Glutamatergic neuron (in vitro differentiated cells): Measurements from ENCODE around the gene KRTAP4-6. TPM values are rescaled to one million over a fixed set of nuclear protein-coding genes. Genes with fewer than 3 reads are reported as not detected.
"Not testable (repeated sequence)": the region's sequence is repeated elsewhere in the genome, so short reads cannot be mapped to it uniquely, and the experiment has no call there.

Source experiments
- DNase-seq: peaks from one replicate; pipeline ENCODE4 v3.0.0; 2022
- H3K27ac Mint-ChIP-seq: one replicate; pipeline ENCODE4 v1.8.0; 2020; ENCODE audit warnings: mild to moderate bottlenecking, mixed read lengths, inconsistent platforms; ENCODE audit not compliant: unreplicated experiment
- H3K27me3 Mint-ChIP-seq: one replicate; pipeline ENCODE4 v1.8.0; 2020; ENCODE audit warnings: mild to moderate bottlenecking, moderate library complexity, mixed read lengths, inconsistent platforms; ENCODE audit not compliant: unreplicated experiment
- H3K36me3 Mint-ChIP-seq: one replicate; pipeline ENCODE4 v1.8.0; 2020; ENCODE audit warnings: mild to moderate bottlenecking, mixed read lengths, inconsistent platforms; ENCODE audit not compliant: unreplicated experiment
- H3K4me1 Mint-ChIP-seq: one replicate; pipeline ENCODE4 v1.8.0; 2020; ENCODE audit warnings: mild to moderate bottlenecking, low read depth, mixed read lengths, inconsistent platforms; ENCODE audit not compliant: unreplicated experiment
- H3K4me3 Mint-ChIP-seq: one replicate; pipeline ENCODE4 v1.8.0; 2020; ENCODE audit warnings: mild to moderate bottlenecking, mixed read lengths, inconsistent platforms; ENCODE audit not compliant: unreplicated experiment
- H3K9me3 Mint-ChIP-seq: one replicate; pipeline ENCODE4 v1.8.0; 2020; ENCODE audit warnings: mild to moderate bottlenecking, moderate library complexity, mixed read lengths, inconsistent platforms; ENCODE audit not compliant: unreplicated experiment
- total RNA-seq: library from RNA; stranded (reverse); fragmentation: NEBNext Ultra II Directional; extraction: Animal tissue kit (Norgen Biotek cat#: 25700); gene quantifications from one replicate; pipeline ENCODE4 v1.2.1, GENCODE V29; 2021; ENCODE audit not compliant: unreplicated experiment
- TF ChIP-seq, protein P1 (sequence below): fragments of 200-600 bp; sonication (generic); IDR thresholded peaks from one replicate; pipeline ENCODE4 v1.5.0; 2021; ENCODE audit not compliant: partially characterized antibody, unreplicated experiment

Gene KRTAP4-6
- total RNA-seq, 1 donor from 2014 or later: not detected

- Mint-ChIP-seq H3K9me3 (peaks cover 6% of the 10 kb centered on the region), H3K4me1 (no peaks in the 10 kb centered on the region), H3K27ac (no peak overlapping the region), H3K4me3 (no peak overlapping the region), H3K27me3 (peaks cover 5% of the 10 kb centered on the region), H3K36me3 (peaks cover 8% of the 10 kb centered on the region)
- no peak for DNase-seq
- TF ChIP-seq, protein P1, sequence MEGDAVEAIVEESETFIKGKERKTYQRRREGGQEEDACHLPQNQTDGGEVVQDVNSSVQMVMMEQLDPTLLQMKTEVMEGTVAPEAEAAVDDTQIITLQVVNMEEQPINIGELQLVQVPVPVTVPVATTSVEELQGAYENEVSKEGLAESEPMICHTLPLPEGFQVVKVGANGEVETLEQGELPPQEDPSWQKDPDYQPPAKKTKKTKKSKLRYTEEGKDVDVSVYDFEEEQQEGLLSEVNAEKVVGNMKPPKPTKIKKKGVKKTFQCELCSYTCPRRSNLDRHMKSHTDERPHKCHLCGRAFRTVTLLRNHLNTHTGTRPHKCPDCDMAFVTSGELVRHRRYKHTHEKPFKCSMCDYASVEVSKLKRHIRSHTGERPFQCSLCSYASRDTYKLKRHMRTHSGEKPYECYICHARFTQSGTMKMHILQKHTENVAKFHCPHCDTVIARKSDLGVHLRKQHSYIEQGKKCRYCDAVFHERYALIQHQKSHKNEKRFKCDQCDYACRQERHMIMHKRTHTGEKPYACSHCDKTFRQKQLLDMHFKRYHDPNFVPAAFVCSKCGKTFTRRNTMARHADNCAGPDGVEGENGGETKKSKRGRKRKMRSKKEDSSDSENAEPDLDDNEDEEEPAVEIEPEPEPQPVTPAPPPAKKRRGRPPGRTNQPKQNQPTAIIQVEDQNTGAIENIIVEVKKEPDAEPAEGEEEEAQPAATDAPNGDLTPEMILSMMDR: no peak
Measured at GRCh38 chr17:41171886-41172285, 31.5 kb upstream of the KRTAP4-6 start.

- peaks cover 8% of the 10 kb centered on the region for H3K36me3 Mint-ChIP-seq
- no peaks in the 10 kb centered on the region for H3K4me1 Mint-ChIP-seq
- DNase-seq: no peak
- TF ChIP-seq, protein P1: no peak
- H3K9me3 Mint-ChIP-seq: peaks cover 6% of the 10 kb centered on the region
- no peak within 1 kb of the TSS for H3K4me3 Mint-ChIP-seq
- peaks cover 5% of the 10 kb centered on the region for H3K27me3 Mint-ChIP-seq
- peak within 1 kb of the TSS; percentile 69 for H3K27ac Mint-ChIP-seq
Measured at GRCh38 chr17:41168121-41168520, 27.8 kb upstream of the KRTAP4-6 start, which contains the start of gene KRTAP4-3. Gene KRTAP4-3, minus strand, starts transcription at chr17:41168221. Its CDS starts 49 bp downstream, at chr17:41168172.

- Mint-ChIP-seq H3K4me3 (no peak overlapping the region), H3K4me1 (no peaks in the 10 kb centered on the region)
- TF ChIP-seq, protein P1: no peak
Measured at GRCh38 chr17:41167561-41167960, 27.2 kb upstream of the KRTAP4-6 start.

DNA sequence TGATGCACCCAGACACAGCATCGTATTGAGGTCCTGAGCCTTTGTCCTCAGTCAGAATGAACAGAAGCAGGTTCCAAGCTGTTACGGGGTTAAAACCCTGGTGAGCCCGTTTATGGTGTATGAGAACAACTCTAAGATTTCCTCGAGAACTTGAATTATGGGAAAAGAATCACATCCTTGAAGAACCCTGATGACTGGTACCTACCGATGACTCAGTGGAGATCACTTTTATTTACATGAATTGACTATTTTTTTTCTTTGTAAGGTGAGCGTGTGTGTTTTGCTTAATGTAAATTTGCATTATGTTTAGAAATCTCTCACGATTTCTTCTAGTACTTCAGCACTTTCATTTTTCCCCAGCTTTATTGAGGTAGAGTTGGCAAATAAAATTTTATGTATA, 23.5 kb upstream of the KRTAP4-6 start:
- Mint-ChIP-seq H3K4me3 (no peak overlapping the region), H3K36me3 (peaks cover 4% of the 10 kb centered on the region), H3K27me3 (peaks cover 7% of the 10 kb centered on the region), H3K9me3 (peaks cover 14% of the 10 kb centered on the region), H3K4me1 (no peaks in the 10 kb centered on the region), H3K27ac (no peak overlapping the region)
- no peak for DNase-seq
- TF ChIP-seq, protein P1: no peak

More at GRCh38 chr17:41167561-41167960, 27.2 kb upstream of the KRTAP4-6 start:
- Mint-ChIP-seq H3K27ac (peak overlapping the region; percentile 69), H3K27me3 (peaks cover 5% of the 10 kb centered on the region), H3K36me3 (peaks cover 8% of the 10 kb centered on the region), H3K9me3 (peaks cover 6% of the 10 kb centered on the region)
- DNase-seq: peak; percentile 50

GRCh38 chr17:41160648-41161047, 20.3 kb upstream of the KRTAP4-6 start, which contains the start of gene KRTAP4-4:
Gene KRTAP4-4, minus strand, starts transcription at chr17:41160748. Its CDS starts 57 bp downstream, at chr17:41160691.
- no peak for DNase-seq
- H3K27ac Mint-ChIP-seq: peak within 1 kb of the TSS; percentile 41
- H3K27me3 Mint-ChIP-seq: peaks cover 3% of the 10 kb centered on the region
- H3K9me3 Mint-ChIP-seq: peaks cover 8% of the 10 kb centered on the region
- H3K4me1 Mint-ChIP-seq: no peaks in the 10 kb centered on the region
- no peak within 1 kb of the TSS for H3K4me3 Mint-ChIP-seq
- TF ChIP-seq, protein P1: no peak
- H3K36me3 Mint-ChIP-seq: no peaks in the 10 kb centered on the region

GRCh38 chr17:41160190-41160589, 19.8 kb upstream of the KRTAP4-6 start:
- not testable (repeated sequence) for H3K27ac Mint-ChIP-seq, H3K36me3 Mint-ChIP-seq, H3K9me3 Mint-ChIP-seq, H3K27me3 Mint-ChIP-seq, H3K4me1 Mint-ChIP-seq, H3K4me3 Mint-ChIP-seq
- DNase-seq: peak; percentile 26
